ENCODE data around the gene IGFBP7.

Gene IGFBP7

GRCh38 chr4:57102050-57102624 is 8.0 kb downstream of the IGFBP7 start:
- CTCF ChIA-PET = interaction anchor here (1.3 kb wide), 1 partner anchor 62 kb away, joined by 4 read pairs; no protein-coding TSS in a partner anchor
- POLR2A ChIA-PET (ENCODE audit: low non-redundant PET) = interaction anchor here (0.6 kb wide), 1 partner anchor 24 kb away, joined by 3 read pairs; no protein-coding TSS in a partner anchor
- DNase-seq (ENCODE audit: low spot score) = peak; percentile 23
- no peak for TF ChIP-seq CTCF (conservative IDR thresholded peaks at IDR 0.05; ENCODE audit: low read depth)
- H3K27ac ChIP-seq = no peak overlapping the region

- CTCF ChIA-PET = interaction anchor here (1.3 kb wide), 1 partner anchor 63 kb away, joined by 4 read pairs; no protein-coding TSS in a partner anchor
- TF ChIP-seq CTCF (conservative IDR thresholded peaks at IDR 0.05; ENCODE audit: low read depth) = no peak
- no peak for DNase-seq (ENCODE audit: low spot score)
- H3K27ac ChIP-seq = no peak overlapping the region
- POLR2A ChIA-PET (ENCODE audit: low non-redundant PET) = interaction anchor here (0.6 kb wide), 1 partner anchor 11 kb away, joined by 3 read pairs; no protein-coding TSS in a partner anchor
Measured at GRCh38 chr4:57100979-57101651, 9.1 kb downstream of the IGFBP7 start.

GRCh38 chr4:57099363-57099762 is 10.8 kb downstream of the IGFBP7 start:
- DNase-seq (ENCODE audit: low spot score) = no peak
- no peak overlapping the region for H3K27ac ChIP-seq
- ChIA-PET POLR2A (ENCODE audit: low non-redundant PET) (no interaction called here), CTCF (no interaction called here)
- TF ChIP-seq CTCF (conservative IDR thresholded peaks at IDR 0.05; ENCODE audit: low read depth) = no peak

GRCh38 chr4:57098941-57099340 is 11.2 kb downstream of the IGFBP7 start:
- CTCF ChIA-PET = no interaction called here
- POLR2A ChIA-PET (ENCODE audit: low non-redundant PET) = no interaction called here
- no peak overlapping the region for H3K27ac ChIP-seq
- no peak for TF ChIP-seq CTCF (conservative IDR thresholded peaks at IDR 0.05; ENCODE audit: low read depth)
- no peak for DNase-seq (ENCODE audit: low spot score)

- POLR2A ChIA-PET (ENCODE audit: low non-redundant PET) = no interaction called here
- CTCF ChIA-PET = no interaction called here
- peak overlapping the region; percentile 29; the same call in 1 of the 2 replicates for H3K27ac ChIP-seq
- TF ChIP-seq CTCF (conservative IDR thresholded peaks at IDR 0.05; ENCODE audit: low read depth) = no peak
- DNase-seq (ENCODE audit: low spot score) = no peak
Measured at GRCh38 chr4:57098415-57098814, 11.8 kb downstream of the IGFBP7 start.

- ChIA-PET POLR2A (ENCODE audit: low non-redundant PET) (no interaction called here), CTCF (interaction anchor here (0.6 kb wide), 1 partner anchor 85 kb away, joined by 5 read pairs; no protein-coding TSS in a partner anchor)
- TF ChIP-seq CTCF (conservative IDR thresholded peaks at IDR 0.05; ENCODE audit: low read depth) = no peak
- H3K27ac ChIP-seq = no peak overlapping the region
- DNase-seq (ENCODE audit: low spot score) = no peak
Measured at GRCh38 chr4:57097711-57098110, 12.5 kb downstream of the IGFBP7 start.
